HG03045 (cell line): Measurements from ENCODE around the gene FMN1.
"Not testable (repeated sequence)": the region's sequence is repeated elsewhere in the genome, so short reads cannot be mapped to it uniquely, and the experiment has no call there.

Source experiments
- ATAC-seq: cut with Tn5 transposase; IDR thresholded peaks from one replicate; pipeline ENCODE4 v1.9.1; 2021; ENCODE audit warnings: mild to moderate bottlenecking, moderate library complexity; ENCODE audit not compliant: unreplicated experiment

Gene FMN1

DNA sequence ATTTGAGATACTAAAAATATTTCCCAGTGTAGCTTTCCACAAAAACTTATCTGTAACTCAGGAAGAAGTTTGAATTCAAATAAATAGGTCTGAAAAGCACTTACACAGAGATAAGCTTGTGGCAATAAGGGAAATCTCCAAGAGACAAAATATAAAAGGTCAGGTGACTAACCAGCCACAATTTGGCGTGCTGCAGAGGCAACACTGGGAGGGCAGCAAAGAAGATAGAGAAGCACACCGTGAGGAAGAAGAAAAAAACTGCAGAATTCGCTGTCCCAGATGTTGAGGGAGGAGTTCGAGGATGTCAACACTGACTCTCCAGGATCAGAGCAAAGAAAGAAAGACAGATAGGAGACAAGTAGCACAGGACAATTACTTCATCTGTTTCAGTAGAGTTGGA, 204.4 kb downstream of the FMN1 start:
- no peak for ATAC-seq

DNA sequence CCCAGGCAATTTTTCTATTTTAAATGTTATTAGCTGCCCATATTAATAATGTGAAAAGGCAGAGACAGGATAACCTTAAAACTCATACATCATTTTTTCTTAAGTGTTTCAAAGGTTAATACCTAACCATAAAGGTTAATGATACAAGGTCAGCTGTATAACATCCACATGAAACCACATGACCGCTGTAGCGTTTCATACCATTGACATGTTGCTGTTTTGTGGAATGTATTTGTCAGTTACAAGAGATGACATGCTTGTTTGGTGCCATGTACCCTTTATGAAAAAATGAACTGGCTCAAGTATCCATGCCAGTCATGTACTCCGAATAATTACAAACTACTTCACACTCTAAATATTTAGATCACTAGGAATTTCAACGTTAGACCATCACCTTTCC, 207.4 kb downstream of the FMN1 start:
- no peak for ATAC-seq

DNA sequence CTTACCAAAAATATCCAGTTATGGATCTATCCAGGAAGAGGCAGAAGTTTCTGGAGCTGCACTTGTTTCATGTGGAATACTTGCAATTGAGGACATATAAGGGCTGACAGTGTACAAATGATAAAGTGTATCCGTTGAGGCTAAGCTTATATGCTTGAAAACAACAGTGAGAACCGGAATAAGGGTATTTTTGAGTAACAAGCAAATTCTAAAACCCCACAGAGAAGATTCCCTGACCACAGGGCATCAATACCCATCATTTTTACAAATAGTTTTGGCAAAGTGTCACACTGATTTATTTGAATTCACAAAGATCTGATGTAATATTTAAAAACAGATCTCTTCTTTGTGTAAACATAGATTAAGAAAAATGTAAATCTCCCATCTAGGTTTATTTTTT, 208.4 kb downstream of the FMN1 start:
- no peak for ATAC-seq

GRCh38 chr15:32983679-32984078, 210.8 kb downstream of the FMN1 start:
- no peak for ATAC-seq

DNA sequence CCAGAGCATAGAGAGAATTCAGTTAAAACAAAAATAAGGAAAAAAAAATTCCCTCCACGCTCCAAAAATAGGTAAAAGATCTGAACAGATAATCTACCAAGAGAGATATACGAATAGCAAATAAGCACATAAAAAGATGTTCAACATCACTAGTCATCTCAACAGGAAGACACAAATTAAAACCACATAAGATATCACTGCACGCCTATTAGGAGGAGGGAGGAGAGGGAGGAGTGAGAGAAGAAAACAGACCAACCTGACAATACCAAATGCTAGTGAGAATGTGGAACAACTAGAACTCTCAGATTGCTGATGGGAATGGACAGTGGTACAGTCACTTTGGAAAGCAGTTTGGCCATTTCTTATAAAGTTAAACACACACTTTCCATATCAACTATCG, 212.5 kb downstream of the FMN1 start:
- no peak for ATAC-seq

DNA sequence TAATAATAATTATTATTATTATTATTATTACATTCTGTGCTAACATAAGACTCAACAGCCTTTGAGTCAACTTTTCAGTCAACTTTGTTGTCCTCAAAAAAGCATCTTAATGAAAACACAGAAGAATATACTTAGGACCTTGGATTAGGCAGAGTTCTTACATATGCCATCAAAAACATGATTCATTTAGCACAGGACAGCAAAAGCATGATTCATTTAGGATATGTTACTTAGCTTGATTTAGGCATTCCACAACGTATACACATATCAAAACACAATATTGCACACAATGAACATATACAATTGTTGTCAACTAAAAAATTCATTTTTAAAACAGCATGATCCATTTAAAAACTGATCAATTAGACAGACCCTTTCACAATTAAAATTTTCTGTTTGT, 213.0 kb downstream of the FMN1 start:
- ATAC-seq: no peak

- no peak for ATAC-seq
Observed at GRCh38 chr15:32979710-32980109, 214.8 kb downstream of the FMN1 start.

DNA sequence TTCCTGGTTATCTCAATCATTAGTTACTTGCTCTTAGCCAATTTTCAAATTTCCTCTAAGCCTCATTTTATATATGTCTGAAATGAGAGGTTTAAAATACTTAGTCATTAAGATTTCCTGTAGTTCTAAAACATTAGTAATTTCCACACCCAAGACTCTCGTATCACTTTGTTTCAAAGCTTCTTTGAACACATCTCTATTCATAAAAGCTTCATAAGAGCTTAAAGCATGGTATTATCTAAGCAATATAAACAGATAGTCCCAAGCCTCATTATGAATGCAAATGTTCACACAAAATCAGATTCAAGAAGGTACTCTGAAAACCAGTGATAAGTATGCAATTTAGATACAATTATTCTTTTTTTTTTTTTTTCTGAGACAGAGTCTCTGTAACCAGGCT, 217.0 kb downstream of the FMN1 start:
- no peak for ATAC-seq

- ATAC-seq: no peak
Observed at GRCh38 chr15:32974691-32975090, 219.8 kb downstream of the FMN1 start.

DNA sequence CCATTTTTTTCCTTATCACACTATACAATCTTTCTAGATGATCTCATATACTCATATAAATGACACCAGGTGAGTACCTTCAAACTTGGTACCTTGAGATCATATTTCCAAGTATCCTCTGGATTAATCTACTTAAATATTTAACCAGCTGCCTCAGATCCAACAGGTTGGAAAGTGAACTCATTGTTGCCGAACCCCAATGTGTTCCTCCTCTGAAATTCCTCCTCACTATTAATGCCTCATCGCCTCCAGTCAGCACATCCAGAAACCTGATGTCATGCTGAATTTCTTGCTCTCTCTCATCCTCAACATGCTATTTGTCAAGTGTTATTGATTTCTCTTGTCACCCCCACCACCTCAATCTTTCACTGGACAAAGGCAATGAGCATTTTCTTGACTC, 221.8 kb downstream of the FMN1 start:
- no peak for ATAC-seq

DNA sequence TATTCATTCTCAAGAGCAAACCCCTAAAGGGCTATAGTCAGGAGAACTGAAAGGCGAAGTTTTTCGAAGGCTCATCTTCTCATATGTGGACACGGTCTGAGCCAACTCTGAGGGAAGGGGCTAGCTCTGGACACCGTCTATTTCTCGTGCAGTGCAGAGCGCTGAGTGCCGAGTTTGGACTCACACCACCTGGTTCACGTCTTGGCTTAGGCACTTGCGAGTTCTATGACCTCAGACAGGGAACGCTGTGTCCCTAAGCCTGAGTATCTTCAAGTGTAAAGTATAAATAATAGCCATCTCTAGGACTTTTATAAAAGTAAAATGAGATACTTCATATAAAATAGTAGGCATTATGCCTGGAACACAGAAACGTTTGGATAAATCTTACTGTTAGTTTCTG, 223.7 kb downstream of the FMN1 start:
- ATAC-seq: no peak

- no peak for ATAC-seq
Observed at GRCh38 chr15:32967521-32967920, 227.0 kb downstream of the FMN1 start.

DNA sequence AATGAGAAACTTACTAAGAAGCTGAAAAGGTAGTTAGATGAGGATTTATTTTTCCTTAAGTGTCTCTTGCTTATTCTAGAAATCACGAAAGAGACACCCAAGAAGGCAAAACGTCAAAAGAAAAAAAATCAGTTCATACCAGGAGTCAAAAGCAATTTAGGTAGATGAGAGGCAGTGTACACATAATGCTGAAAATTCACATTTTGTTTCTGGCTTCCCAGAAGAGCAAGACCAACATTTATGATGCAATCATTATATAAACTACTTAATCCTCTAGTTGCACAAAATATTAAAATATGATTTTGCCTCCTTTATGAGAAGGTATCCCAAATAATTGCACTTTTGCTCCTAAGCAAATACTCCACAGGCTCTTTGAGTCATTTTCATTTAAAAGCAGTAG, 228.0 kb downstream of the FMN1 start:
- ATAC-seq: no peak

- ATAC-seq: no peak
Observed at GRCh38 chr15:32965897-32966296, 228.6 kb downstream of the FMN1 start.

DNA sequence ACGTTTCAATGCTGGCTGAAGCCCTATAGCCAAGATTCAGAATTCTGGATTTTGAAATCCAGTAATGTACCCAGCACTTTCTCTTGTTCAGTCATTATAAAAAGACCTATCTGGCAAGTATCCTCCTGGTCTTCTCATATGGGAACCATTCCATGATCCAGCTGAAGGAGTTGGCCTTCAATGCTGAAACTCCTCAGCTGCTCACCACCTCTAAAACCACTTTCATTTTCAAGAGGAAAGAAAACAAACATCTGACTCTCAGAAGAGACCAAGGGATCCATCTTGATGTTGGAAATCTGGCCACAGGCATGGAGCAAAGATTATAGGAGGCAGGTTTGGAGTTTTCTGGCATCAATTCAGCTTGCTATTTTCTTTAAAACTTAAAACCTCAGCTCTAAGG, 235.4 kb downstream of the FMN1 start:
- no peak for ATAC-seq

DNA sequence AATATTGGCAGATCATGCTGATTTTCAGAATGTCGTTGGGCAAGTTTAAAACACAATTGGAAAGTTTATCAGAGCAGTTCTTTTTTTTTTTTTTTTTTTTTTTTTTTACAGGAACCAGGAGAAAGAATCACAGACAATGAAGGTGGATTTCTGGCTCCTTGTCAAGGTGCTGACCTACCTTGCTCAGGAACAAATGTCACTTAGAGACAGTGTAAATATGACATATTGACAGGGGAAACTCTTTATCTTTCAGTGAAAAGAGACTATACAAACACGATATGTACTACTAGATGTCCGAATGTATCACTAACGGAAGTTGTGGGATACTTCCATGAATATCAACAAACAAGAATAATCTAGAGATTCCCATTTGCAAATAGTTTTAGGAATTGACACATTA, 237.3 kb downstream of the FMN1 start:
- no peak for ATAC-seq

DNA sequence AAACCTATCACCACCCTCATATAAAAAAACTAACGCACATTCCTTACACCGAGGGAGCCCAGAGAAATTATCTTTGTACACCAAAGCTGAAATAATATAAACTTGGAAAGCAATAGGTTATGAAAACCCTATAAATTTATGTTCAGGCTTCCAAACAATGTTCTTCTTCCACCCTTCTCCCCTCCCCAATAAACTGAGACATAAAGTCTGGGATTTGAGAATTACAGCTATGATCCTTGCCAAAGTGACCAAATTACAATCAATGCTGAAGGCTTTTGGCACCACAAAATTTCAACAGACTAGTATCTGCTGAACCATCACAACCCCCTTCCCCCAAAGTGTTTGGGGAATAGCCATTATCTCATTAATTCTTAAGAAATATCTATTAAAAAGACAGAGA, 237.8 kb downstream of the FMN1 start:
- no peak for ATAC-seq

DNA sequence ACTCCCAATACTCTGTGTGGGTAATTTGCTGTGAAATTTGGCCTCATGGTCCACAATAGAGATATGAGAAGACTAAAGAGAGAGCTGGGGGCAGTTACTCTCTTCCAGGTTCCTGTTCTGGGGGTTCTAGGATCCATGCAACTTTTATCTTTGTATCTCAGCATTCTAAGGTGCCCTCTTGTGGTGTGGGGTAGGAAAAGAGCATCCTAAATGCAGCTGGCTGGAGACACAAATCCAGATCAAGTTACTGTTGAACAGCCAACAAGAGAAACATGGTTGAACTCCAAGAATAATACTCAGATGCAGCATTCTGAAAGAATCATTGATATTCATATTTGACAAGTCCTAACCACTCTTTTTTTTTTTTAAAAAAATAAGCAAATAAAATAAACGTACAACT, 238.5 kb downstream of the FMN1 start:
- ATAC-seq: no peak

DNA sequence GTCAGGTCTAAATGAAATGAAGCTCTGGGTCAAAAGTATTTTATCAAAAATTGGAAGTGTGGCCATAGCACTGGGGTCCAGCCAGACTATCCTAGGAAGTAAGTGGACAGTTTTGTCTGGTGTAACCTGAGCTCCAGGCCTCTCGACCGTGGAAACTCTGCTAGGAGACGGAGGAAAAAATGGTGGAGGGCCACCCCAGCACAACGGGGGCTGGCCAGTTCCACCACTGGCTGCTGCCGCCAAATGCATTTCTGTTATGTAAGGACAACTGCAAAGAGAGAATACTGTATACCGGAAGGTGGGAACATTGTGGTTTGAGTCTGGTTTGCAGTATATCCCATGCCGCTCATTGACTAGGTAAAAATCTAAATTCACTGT, 241.0 kb downstream of the FMN1 start:
- no peak for ATAC-seq

DNA sequence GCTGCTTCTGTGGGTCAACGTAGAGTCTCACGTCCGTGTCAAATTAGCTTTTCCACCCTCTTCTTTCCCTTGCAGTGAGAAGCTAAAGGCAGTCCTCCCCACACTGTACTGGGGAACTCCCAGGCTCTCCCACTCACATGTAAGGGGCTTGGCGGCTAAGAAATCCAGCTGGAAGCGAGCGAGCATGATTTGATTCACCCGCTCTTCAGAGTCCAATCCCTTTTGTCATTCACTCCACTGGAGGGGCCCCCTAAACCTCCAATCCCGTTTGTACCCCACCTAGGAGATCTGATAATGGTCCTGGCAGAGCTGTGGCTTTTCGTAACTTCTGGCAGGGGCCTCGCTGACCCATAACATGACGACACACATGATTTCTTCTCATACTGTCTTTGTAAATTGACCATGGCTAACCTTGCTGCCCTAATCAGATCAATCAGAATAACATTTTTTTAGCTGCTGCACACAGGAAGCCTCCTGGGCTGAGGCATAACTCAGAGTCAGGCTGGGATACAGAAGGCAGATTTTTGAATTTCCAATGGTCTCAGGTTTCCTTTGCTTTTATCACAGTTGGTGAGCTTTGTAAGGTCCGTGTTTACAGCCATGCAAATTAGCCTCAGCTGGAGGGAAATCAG, 241.5 kb downstream of the FMN1 start:
- no peak for ATAC-seq

DNA sequence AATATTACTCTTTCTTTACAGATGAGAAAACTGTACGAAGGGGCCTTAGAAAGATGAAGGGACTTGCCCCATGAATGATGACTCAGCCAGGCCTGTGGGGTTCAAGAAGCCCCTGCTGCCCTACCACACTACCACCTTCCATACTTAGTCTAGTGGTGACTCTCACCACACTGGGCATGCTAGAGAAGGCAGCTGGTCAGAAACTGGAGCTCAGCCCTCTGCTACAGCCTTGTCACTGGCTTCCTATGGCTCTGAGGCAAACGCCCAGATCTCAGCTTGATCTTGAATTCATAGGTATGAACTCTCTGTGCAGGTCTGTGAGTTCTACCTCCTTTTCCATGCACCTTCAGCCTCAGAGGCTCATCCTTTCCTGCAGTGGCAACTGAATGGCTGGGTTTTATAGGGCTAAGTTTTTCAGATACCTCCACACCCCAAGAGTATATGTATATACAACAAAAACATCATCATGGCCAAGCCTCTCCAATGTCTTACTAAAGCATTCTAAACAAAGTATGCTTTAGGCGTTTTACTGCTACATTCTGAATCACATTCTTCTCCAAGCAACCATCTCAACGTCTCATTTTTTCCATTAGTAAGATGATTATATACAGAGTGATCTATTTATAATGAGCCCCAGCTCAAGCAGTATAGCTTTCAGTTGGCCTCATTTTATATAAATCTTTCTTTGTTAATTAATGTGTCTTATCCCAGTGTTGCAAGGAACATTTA, 242.6 kb downstream of the FMN1 start:
- ATAC-seq: no peak

DNA sequence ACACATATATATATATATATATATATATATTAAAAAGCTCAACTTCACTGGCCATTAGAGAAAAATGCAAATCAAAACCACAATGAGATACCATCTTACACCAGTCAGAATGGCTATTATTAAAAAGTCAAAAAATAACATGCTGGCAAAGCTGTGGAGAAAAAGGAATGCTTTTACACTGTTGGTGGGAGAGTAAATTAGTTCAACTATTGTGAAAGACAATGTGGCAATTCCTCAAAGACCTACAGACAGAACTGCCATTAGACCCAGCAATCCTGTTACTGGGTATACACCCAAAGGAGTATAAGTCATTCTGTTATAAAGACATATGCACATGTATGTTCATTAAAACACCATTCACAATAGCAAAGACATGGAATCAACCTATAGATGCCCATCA, 244.5 kb downstream of the FMN1 start:
- ATAC-seq: not testable (repeated sequence)

- ATAC-seq: no peak
Observed at GRCh38 chr15:32946210-32946609, 248.3 kb downstream of the FMN1 start.
